NCI-H2107 treated with DMSO at 0.1 percent for 48 hours (cell line): ENCODE measurements around the gene HAL.
A peak's percentile ranks its signal among the peaks of the same experiment; 100 is the strongest.

Experiments
- DNase-seq: peaks from one replicate; lab custom pipeline; 2025; ENCODE audit not compliant: unreplicated experiment; lab: John Stamatoyannopoulos, UW

Gene HAL, protein sequence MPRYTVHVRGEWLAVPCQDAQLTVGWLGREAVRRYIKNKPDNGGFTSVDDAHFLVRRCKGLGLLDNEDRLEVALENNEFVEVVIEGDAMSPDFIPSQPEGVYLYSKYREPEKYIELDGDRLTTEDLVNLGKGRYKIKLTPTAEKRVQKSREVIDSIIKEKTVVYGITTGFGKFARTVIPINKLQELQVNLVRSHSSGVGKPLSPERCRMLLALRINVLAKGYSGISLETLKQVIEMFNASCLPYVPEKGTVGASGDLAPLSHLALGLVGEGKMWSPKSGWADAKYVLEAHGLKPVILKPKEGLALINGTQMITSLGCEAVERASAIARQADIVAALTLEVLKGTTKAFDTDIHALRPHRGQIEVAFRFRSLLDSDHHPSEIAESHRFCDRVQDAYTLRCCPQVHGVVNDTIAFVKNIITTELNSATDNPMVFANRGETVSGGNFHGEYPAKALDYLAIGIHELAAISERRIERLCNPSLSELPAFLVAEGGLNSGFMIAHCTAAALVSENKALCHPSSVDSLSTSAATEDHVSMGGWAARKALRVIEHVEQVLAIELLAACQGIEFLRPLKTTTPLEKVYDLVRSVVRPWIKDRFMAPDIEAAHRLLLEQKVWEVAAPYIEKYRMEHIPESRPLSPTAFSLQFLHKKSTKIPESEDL

DNA sequence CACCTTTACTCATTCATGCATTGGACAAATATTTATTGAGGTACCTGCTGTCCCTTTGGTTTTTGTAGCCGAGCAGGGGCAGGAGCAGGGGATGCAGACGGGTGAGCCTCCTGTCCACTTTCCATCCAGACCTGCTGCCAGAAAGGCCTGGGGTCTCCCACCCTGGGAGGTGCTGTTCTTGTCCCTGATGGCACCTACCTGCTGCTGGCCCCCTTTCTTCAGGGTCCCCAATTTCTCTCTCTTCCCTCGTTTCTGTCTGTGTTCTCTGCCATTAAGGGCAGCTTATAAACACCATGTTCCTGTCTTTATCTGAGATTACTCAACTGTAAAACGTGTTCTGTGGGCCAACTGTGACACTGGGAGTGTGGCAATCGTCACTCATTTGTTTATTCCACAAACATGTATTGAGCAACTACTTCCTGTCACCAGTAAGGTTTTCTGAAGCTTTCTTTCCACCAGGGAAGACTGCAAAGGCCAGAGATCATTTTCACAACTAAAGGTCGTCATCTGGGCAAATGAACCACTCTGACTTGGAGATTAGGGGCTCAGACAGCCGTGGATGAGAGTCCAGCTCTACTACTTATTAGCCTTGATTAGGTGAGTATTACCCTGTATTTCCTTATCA is at the start of gene HAL:
TSS of gene HAL (minus strand) at position 311 of the 625 bp plus-strand sequence. CDS start 434 bp downstream, outside the sequence.
- DNase-seq = no peak

DNA sequence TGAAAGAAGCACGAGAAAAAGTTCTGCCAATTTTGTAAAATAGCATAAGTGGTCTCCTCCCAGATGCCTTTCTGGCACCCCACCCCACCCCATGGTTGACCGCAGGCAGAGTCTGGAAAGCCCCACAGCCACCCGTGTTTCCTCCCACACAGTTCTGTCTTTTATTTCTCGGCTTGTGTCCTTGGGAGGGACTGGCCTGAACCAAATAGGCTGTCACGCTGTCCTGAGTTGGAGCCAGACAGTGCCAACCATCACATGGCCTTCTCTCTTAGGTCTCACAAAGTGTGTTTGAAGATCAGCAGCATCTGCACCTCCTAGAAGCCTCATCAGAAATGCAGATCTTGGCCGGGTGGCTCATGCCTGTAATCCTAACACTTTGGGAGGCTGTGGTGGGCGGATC is 49.4 kb upstream of the HAL start:
- DNase-seq = no peak

DNA sequence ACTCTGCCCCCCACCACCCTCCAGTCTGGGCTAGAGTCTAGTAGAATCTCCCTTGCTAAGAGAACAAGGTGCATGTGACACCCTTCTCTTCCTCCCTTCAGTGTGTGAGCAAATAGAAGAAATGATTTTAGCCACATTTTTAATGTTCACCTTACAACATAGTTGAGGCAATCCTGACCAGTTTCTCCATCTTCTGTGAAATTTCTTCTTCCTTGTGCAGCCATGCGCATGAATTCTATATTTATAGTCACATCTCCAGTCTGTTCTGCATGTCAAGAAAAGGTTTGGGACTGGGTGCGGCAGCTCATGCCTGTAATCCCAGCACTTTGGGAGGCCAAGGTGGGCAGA is 48.8 kb upstream of the HAL start:
- DNase-seq = no peak

DNA sequence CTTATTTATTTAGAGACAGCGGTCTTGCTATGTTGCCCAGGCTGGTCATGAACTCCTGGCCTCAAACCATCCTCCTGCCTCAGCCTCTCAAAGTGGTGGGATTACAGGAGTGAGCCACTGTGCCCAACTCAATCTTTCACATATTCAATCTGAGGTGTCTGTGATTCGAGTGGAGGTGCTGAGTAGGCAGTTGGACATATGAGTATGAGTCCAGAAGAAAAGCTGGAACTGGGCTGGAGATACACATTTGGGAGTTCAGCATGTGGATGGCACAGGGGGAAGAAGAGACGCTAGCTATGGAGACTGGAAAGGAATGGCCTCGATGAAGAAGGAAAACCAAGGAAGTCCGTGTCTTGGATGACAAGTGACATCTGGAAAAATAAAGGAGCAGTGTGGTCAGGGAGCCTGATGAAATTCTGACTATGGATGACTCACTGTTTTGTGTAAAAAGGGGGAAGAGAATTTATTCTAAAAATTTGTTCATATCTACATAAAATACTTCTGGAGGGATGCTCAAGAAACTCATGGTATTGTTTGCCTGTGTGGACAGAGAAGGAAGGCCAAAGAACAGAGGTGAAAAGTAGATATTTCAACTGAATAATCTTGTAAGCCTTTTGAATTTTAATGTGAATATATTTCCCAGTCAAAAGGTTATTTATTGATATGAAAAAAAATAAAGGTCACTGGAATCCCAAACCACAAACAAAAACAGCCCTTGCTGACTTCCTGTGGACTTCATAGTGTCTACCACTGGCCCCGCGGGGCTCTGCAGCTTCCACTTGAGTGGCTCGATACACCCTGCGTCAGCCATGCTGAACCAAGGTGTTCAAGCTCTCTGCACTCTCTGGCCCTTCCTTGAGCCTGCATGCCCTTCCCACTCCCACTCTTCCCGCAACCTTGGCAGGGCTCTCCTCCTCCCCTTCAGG is 48.1 kb upstream of the HAL start:
- DNase-seq = no peak

DNA sequence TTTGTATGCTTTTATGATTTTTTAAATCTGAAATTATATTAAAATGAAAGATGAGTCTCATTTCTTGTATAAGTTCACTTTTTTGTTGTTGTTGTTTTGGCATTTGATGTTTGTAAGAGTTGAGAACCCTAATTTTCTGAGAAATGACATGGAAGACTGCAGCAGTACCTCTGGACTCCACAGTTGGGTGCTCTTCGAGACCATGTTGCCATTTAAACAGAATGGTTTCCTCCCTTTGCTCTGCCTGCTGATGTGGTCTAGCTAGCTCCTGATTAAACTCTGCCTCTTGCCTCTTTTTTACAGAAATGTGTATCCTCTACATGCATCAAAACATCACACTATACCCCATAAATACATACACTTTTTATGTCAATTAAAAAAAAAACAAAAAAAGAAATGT is 45.0 kb upstream of the HAL start:
- DNase-seq = no peak

DNA sequence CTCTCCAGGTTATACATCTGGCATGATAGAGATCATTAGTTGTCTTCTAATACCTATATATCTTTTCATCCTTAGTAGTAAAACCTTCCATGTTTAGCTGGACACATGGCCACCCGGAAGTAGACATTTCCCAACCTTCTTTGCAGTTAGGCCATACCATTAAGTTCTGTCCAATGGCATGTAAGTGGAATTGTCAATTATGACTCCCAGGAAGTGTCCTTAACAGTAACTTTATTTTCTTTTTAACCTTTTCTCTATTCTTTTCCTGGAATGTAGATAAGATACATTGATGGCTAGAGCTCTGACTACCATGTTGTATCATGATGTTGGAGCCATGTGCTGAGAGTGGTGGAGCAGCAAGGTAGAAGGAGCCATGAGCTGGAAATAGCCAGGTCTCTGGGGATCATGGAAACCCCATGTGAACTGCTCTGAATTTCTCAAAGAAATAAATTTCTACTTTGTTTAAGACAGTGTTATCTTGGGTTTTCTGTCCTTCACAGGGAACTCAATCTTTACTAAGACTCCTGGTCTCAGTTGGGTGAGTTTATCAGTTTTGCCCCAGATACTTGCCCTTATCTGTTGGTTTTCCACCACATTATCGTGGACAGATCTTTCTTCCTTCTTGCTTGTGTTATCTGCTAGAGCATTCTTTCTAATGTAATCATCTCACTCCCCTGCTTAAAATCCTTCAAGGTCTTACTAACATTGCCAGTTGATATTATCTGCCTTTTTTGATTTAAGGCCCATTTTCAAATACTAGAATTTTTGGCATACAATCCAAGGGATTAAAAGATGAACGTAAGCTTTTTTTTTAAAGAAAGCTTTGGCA is 44.4 kb upstream of the HAL start:
- DNase-seq = no peak

DNA sequence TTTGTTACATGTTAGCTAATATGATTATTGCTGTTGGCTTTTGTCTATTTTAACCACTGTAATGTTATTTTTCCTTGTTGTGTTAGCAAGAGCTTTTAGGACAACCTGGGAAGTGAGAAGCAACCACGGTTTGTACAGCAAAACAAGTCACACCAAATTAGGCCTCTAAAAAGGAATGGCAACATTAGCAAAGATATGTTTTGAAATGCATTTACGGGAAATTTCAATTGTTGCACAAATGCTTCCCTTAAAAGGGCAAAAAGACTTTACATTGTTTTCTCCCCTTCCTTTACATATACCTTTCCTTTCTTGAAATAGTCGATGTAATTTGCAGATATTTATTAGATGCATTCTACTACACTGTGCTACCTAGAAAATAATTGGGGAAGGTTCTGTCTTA is 43.4 kb upstream of the HAL start:
- DNase-seq = no peak

DNA sequence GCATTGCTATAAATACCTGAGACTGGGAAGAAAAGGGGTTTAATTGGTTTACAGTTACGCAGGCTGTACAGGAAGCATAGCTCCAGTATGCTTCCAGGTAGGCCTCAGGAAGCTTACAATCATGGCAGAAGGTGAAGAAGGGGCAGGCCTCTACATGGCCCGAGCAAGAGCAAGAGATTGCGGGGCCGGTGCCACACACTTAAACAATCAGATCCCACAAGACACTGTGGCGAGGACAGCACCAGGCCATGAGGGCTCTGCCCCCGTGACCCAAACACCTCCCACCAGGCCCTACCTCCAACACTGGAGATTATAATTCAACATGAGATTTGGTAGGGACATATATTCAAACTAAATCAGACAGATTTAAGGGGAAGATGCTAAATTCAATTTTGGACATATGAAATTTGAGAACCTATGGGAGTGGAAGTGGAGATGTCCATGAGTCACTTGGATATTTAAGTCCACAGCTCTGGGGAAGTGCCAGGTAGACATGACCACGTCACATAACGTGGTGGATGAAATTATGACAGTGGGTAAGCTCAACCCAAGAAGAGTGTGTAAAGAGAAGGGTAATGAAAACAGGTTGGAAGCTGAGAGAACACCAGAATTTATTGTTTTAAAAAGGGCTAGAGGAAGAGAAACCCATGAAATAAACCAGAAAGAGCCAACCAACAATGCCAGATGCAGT is 40.8 kb upstream of the HAL start:
- no peak for DNase-seq

DNA sequence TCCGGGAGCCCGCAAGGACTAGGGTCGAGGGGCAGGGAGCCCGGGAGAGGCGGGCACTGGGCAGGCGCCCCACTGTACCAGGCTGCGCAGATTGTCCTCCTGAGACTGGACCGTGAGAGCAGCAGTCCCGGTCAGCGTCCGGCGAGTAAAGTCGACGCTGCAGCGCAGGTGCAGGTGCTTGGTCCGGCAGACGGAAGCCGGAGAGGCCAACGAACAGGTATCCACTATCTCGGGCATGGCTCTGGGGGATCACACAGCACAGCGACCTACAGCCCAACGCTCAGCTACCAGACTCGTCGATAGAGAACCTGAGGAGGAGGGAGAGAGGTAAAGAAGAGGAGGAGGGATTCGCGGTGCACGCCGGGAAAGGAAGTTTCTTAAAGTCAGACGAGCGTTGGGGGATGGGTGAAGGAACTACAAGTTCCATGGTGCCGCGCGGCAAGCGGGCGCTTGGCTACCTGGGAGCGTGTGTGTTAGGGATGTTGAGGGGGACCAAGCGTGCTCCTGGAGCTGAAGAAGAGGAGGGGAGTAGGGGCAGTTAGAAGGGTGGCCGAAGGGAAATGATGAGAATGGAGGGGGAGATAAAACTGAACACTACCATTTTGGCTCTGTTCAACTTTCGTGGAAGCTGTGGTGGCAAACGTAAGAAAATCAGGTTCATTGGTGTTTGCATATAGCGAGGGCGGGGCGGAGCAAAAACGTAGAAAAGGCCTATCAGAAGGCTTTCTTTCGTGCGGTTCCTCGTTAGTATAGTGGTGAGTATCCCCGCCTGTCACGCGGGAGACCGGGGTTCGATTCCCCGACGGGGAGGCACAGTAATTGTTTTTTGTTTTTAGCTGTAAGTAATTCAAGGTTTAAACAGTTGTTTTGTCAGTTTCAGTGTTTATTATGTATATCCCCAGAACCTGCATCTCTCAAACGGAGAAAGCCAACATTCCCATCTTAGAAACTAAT is 39.4 kb upstream of the HAL start, which contains the start of gene LTA4H:
TSS of gene LTA4H (minus strand) at position 305 of the 954 bp plus-strand sequence. CDS start at position 237, 68 bp downstream.
- peak; percentile 100 for DNase-seq

DNA sequence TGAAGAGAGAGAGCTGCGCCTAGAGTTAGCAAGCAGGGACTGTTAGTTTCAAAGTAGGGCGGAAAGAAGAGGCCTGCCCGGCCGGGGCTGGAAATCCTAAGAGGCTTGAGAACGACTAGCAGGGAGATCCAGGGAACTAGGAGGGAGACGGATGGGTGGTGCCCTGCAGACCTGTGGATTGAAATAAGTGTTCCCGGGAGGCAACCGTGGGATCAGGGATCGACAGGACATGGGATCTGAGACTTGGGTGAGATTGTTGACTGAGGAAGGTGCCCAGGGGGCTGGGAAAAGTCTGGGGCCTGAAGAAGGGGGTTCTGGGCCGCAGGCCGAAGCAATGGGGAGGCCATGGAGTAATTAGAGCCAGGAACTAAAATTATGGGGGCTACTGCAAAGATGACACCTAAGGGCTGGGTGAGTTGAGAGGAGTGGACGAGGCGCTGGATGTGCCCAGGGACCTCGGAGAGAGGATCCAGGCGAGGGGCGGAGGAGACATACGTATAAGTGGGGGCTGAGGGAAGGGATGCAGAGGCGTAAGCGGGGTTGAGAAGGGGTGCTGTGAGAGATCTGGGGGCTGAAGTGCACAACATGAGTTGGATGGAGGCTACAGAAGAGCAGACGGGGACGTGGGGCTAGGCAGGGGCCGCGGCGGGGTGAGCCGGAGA is 38.6 kb upstream of the HAL start:
- DNase-seq = peak; percentile 25

DNA sequence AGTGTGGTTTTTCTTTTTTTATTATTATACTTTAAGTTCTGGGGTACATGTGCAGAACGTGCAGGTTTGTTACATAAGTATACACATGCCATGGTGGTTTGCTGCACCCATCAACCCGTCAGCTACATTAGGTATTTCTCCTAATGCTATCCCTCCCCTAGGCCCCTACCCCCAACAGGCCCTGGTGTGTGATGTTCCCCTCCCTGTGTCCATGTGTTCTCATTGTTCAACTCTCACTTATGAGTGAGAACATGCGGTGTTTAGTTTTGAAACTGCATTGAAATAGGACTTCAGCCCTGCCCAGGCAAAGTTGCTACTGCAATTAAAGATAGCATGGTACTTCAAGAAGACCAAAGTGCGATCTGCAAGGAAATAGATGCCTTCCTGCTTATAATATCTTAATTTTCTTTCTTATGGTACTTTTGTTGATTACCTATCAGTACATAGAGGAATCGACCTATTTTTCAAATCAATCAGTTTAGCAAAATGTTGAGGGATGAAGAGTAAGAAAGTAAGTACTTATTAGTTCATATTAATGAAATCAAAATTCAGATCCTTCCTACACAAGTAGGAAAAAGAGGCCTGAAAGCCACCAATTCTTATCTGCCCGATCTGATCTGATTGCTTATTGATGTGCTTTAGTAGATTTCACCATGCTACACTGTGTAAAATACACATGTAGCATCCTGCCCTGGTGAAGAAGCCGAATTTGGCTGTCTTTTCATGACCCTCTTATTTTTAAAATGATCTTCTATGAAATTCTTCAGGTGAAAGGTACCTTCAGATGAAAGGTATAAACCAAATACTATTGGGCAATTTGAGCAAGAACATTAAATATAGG is 37.6 kb upstream of the HAL start:
- no peak for DNase-seq

DNA sequence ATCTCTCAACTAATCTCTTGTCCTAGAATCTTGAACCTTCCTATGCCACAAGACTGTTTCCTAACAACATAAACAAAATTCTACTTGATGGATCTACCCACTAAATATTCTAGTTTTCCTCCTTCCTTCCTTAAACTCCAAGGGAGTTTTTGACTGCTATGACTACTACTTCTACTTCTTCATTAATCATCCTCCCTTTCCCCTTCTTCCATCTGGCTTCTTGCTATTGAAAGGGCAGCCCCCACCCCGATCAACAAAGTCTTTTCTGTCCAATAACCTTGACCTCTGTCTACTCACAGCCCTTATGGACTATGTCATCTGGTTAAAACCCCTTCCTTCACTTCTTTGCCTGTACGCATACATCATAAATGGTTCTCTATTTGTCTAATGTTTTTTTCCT is 33.7 kb upstream of the HAL start:
- DNase-seq = no peak

DNA sequence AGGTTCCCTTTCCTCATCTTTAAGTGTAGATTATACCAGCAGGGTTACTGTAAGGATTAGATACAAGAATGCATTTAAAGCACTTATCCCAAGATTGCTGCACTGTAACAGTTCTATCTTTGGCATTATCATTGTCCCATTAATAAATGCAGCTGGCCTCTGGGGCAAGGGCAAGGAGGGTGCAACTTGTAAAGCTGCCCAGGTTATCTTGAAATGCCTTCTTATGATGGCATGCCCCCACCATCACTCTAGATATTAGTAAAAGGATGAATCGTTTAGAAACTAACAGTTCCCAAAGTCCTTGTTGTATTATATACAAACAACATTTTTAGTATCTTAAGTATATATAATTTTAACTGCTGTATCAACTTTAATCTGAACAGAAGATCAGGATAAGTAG is 32.4 kb upstream of the HAL start:
- no peak for DNase-seq

DNA sequence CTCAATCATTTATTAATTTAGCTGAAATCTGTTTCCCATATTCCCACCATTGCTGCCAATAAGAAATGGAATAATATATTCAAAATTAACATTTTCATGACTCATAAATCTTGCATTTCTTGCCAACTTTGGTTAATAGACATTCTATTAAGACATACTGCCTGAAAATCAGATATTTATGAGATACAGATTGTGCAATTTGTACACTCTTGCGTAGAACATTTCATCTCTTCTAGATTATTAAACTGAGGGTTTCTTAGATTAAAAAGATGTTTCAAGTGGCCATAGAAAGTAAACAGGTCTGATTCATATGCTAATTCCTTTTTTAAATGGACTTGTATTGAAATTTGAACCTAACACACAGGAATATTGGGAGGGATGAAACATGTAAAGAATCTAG is 30.2 kb upstream of the HAL start:
- DNase-seq = no peak

DNA sequence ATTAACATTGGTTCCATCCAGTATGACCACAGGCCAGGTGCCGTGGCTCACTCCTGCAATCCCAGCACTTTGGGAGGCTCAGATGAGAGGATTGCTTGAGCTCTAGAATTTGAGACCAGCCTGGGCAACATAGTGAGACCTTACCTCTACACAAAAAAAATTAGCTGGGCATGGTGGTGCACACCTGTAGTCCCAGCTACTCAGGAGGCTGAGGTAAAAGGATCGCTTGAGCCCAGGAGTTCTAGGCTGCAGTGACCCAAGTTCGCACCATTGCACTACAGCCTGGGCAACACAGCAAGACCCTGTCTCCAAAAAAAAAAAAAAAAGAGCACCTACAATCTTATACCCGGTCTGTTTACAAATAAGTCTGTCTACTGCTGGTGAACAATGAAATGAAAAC is 29.4 kb upstream of the HAL start:
- DNase-seq = no peak

DNA sequence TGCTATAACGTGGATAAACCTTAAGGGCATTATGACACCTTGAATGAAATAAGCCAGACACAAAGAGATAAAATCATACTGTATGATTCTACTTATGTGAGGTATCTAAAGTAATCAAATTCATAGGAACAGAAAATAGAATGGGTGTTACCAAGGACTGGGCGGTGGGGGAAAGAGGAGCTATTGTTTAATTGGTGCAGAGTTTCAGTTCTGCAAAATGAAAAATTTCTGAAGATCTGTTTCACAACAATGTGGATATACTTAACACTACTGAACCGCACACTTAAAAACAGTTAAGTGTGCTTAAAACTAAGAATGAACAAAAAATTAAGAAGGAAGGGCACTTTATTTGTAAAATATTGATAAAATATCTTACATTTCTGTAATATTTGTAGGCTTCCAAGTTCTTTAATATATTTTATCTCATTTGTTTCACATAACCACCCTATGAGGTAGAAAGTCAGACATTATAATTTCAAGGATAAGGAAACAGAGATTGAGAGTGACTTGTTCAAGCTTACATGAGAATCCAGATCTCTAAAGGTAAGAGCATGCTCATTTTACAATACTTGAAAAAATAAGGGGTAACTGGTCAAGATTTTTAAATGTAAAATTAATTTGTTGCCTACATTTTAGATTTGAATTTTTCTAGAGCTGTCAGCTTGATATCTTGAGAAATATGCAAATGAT is 24.3 kb upstream of the HAL start:
- no peak for DNase-seq

DNA sequence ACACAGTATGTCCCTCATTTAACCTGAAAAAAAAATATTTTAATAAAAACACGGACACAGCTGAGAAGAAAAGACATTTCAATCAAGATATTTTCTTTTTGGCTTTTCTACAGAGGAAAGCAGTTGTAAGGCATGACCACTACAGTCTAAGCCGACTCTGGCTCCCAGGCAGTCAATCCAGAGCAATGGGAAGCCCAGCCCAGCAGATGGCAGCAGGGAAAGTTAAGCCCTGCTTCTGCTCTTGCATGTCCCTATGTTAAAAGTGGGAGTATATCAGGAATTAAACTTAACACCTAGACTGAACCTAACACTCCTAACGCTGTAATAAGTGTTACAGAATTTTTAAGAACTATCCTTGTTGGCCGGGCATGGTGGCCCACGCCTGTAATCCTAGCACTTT is 19.5 kb upstream of the HAL start:
- DNase-seq = peak; percentile 2
